SK-N-SH treated with all-trans-retinoic acid at 6 μM for 48 hours (cell line): Measurements from ENCODE around the gene LHFPL6.

Experiments used
- ATAC-seq: fragments of 200-7000 bp; cut with Tn5 transposase; 3 replicates; pipeline ENCODE4 v1.9.1; 2020; ENCODE audit warnings: mild to moderate bottlenecking, moderate library complexity
- ARNTL ChIP-seq: fragments of 450-650 bp; formaldehyde crosslinking; IDR thresholded peaks from 2 replicates; pipeline ENCODE4 v1.5.0; 2020; ENCODE audit warnings: low read depth, mild to moderate bottlenecking, moderate library complexity, borderline replicate concordance
- BACH2 ChIP-seq: fragments of 250-450 bp; sonication (Bioruptor Pico); IDR thresholded peaks from 2 replicates; pipeline ENCODE4 v1.9.0; 2021; ENCODE audit warnings: mild to moderate bottlenecking, borderline replicate concordance
- CSDC2 ChIP-seq: fragments of 250-450 bp; sonication (Bioruptor Pico); IDR thresholded peaks from 2 replicates; pipeline ENCODE4 v1.5.0; 2020; ENCODE audit warnings: mild to moderate bottlenecking, moderate library complexity
- ESRRG ChIP-seq: fragments of 250-450 bp; sonication (Bioruptor Pico); IDR thresholded peaks from 2 replicates; pipeline ENCODE4 v1.6.1; 2021; ENCODE audit warnings: mild to moderate bottlenecking
- GLIS3 ChIP-seq: fragments of 250-450 bp; sonication (Bioruptor Pico); IDR thresholded peaks from 2 replicates; pipeline ENCODE4 v1.5.0; 2020; ENCODE audit warnings: mild to moderate bottlenecking, moderate library complexity
- ISL1 ChIP-seq: fragments of 250-450 bp; sonication (Bioruptor Pico); IDR thresholded peaks from 2 replicates; pipeline ENCODE4 v2.1.2; 2022; ENCODE audit warnings: mild to moderate bottlenecking, moderate library complexity
- PPARA ChIP-seq: fragments of 250-450 bp; sonication (Bioruptor Pico); IDR thresholded peaks from 2 replicates; pipeline ENCODE4 v1.5.0; 2020; ENCODE audit warnings: mild to moderate bottlenecking, borderline replicate concordance
- RARB ChIP-seq: fragments of 250-450 bp; sonication (Bioruptor Pico); IDR thresholded peaks from 2 replicates; pipeline ENCODE4 v1.8.0; 2021; ENCODE audit warnings: mild to moderate bottlenecking, moderate library complexity
- SNAI2 ChIP-seq: fragments of 250-450 bp; sonication (Bioruptor Pico); IDR thresholded peaks from 2 replicates; pipeline ENCODE4 v1.5.0; 2020; ENCODE audit warnings: mild to moderate bottlenecking, moderate library complexity
- TCF4 ChIP-seq: fragments of 250-450 bp; sonication (Bioruptor Pico); IDR thresholded peaks from 2 replicates; pipeline ENCODE4 v1.8.0; 2021; ENCODE audit warnings: mild to moderate bottlenecking, moderate library complexity, borderline replicate concordance
- TOX ChIP-seq: fragments of 250-450 bp; sonication (Bioruptor Pico); IDR thresholded peaks from 2 replicates; pipeline ENCODE4 v1.8.0; 2021; ENCODE audit warnings: mild to moderate bottlenecking, moderate library complexity, borderline replicate concordance
- ZC3H10 ChIP-seq: fragments of 250-450 bp; sonication (Bioruptor Pico); IDR thresholded peaks from 2 replicates; pipeline ENCODE4 v1.5.1; 2021; ENCODE audit warnings: mild to moderate bottlenecking, moderate library complexity
- ZFP3 ChIP-seq: fragments of 250-450 bp; sonication (Bioruptor Pico); IDR thresholded peaks from 2 replicates; pipeline ENCODE4 v1.5.0; 2020; ENCODE audit warnings: mild to moderate bottlenecking, moderate library complexity
- ZFP30 ChIP-seq: fragments of 450-650 bp; formaldehyde crosslinking; IDR thresholded peaks from 2 replicates; pipeline ENCODE4 v1.5.0; 2022; ENCODE audit warnings: mild to moderate bottlenecking, moderate library complexity
- ZNF565 ChIP-seq: fragments of 450-650 bp; formaldehyde crosslinking; conservative IDR thresholded peaks from 2 replicates; pipeline ENCODE4 v1.5.0; 2020; ENCODE audit warnings: low read depth, mild to moderate bottlenecking, moderate library complexity
- ZNF70 ChIP-seq: fragments of 450-650 bp; formaldehyde crosslinking; IDR thresholded peaks from 2 replicates; pipeline ENCODE4 v1.5.0; 2020; ENCODE audit warnings: mild to moderate bottlenecking, moderate library complexity
- ZNF8 ChIP-seq: fragments of 450-650 bp; formaldehyde crosslinking; IDR thresholded peaks from 2 replicates; pipeline ENCODE4 v1.5.0; 2020; ENCODE audit warnings: mild to moderate bottlenecking, moderate library complexity
- TF ChIP-seq, protein P1 (sequence below): fragments of 250-450 bp; sonication (Bioruptor Pico); IDR thresholded peaks from 2 replicates; pipeline ENCODE4 v1.5.1; 2021; ENCODE audit warnings: mild to moderate bottlenecking, moderate library complexity
- TF ChIP-seq, protein P2 (sequence below): fragments of 250-450 bp; sonication (Bioruptor Pico); IDR thresholded peaks from 2 replicates; pipeline ENCODE4 v1.8.0; 2020; ENCODE audit warnings: mild to moderate bottlenecking, moderate library complexity, borderline replicate concordance
- TF ChIP-seq, protein P3 (sequence below): fragments of 250-450 bp; sonication (Bioruptor Pico); IDR thresholded peaks from 2 replicates; pipeline ENCODE4 v1.5.0; 2020; ENCODE audit warnings: mild to moderate bottlenecking, moderate library complexity
- TF ChIP-seq, protein P4 (sequence below): fragments of 250-450 bp; sonication (Bioruptor Pico); IDR thresholded peaks from 2 replicates; pipeline ENCODE4 v1.5.1; 2020; ENCODE audit warnings: low read depth, mild to moderate bottlenecking, moderate library complexity
- TF ChIP-seq, protein P5 (sequence below): fragments of 250-450 bp; sonication (Bioruptor Pico); IDR thresholded peaks from 2 replicates; pipeline ENCODE4 v1.8.0; 2021; ENCODE audit warnings: low read depth, mild to moderate bottlenecking, moderate library complexity, borderline replicate concordance

Gene LHFPL6

DNA sequence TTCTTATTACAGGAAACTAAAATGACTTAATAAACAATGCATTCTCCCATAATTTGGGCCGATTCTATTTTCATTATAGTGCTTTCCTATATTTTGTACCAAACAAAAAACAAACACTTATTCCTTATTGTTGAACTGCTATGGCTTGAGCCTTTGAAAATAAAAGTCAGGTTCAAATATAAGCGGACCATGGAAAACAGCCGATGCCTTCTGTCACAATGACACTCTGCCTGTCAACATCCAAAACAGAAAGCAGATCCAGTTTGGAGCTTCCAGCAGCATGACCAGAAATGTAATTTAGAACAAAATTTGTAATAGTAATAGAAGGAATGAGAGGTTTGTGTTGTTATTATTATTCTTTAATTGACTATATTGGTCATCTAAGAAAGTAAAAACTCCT, 194.5 kb downstream of the LHFPL6 start:
- TF ChIP-seq CSDC2 (CRISPR knock-in tag), result no peak
- TF ChIP-seq GLIS3, result no peak
- no peak for TF ChIP-seq SNAI2 (CRISPR knock-in tag)
- TF ChIP-seq, protein P1, sequence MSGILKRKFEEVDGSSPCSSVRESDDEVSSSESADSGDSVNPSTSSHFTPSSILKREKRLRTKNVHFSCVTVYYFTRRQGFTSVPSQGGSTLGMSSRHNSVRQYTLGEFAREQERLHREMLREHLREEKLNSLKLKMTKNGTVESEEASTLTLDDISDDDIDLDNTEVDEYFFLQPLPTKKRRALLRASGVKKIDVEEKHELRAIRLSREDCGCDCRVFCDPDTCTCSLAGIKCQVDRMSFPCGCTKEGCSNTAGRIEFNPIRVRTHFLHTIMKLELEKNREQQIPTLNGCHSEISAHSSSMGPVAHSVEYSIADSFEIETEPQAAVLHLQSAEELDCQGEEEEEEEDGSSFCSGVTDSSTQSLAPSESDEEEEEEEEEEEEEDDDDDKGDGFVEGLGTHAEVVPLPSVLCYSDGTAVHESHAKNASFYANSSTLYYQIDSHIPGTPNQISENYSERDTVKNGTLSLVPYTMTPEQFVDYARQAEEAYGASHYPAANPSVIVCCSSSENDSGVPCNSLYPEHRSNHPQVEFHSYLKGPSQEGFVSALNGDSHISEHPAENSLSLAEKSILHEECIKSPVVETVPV (CRISPR knock-in tag), result no peak
- no peak for TF ChIP-seq BACH2
- no peak for TF ChIP-seq ZFP3 (CRISPR knock-in tag)
- TF ChIP-seq, protein P2, sequence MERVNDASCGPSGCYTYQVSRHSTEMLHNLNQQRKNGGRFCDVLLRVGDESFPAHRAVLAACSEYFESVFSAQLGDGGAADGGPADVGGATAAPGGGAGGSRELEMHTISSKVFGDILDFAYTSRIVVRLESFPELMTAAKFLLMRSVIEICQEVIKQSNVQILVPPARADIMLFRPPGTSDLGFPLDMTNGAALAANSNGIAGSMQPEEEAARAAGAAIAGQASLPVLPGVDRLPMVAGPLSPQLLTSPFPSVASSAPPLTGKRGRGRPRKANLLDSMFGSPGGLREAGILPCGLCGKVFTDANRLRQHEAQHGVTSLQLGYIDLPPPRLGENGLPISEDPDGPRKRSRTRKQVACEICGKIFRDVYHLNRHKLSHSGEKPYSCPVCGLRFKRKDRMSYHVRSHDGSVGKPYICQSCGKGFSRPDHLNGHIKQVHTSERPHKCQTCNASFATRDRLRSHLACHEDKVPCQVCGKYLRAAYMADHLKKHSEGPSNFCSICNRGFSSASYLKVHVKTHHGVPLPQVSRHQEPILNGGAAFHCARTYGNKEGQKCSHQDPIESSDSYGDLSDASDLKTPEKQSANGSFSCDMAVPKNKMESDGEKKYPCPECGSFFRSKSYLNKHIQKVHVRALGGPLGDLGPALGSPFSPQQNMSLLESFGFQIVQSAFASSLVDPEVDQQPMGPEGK (CRISPR knock-in tag), result no peak
- TF ChIP-seq, protein P3, sequence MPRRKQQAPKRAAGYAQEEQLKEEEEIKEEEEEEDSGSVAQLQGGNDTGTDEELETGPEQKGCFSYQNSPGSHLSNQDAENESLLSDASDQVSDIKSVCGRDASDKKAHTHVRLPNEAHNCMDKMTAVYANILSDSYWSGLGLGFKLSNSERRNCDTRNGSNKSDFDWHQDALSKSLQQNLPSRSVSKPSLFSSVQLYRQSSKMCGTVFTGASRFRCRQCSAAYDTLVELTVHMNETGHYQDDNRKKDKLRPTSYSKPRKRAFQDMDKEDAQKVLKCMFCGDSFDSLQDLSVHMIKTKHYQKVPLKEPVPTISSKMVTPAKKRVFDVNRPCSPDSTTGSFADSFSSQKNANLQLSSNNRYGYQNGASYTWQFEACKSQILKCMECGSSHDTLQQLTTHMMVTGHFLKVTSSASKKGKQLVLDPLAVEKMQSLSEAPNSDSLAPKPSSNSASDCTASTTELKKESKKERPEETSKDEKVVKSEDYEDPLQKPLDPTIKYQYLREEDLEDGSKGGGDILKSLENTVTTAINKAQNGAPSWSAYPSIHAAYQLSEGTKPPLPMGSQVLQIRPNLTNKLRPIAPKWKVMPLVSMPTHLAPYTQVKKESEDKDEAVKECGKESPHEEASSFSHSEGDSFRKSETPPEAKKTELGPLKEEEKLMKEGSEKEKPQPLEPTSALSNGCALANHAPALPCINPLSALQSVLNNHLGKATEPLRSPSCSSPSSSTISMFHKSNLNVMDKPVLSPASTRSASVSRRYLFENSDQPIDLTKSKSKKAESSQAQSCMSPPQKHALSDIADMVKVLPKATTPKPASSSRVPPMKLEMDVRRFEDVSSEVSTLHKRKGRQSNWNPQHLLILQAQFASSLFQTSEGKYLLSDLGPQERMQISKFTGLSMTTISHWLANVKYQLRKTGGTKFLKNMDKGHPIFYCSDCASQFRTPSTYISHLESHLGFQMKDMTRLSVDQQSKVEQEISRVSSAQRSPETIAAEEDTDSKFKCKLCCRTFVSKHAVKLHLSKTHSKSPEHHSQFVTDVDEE (CRISPR knock-in tag), result no peak
- no peak for TF ChIP-seq PPARA (CRISPR knock-in tag)
- TF ChIP-seq, protein P4, sequence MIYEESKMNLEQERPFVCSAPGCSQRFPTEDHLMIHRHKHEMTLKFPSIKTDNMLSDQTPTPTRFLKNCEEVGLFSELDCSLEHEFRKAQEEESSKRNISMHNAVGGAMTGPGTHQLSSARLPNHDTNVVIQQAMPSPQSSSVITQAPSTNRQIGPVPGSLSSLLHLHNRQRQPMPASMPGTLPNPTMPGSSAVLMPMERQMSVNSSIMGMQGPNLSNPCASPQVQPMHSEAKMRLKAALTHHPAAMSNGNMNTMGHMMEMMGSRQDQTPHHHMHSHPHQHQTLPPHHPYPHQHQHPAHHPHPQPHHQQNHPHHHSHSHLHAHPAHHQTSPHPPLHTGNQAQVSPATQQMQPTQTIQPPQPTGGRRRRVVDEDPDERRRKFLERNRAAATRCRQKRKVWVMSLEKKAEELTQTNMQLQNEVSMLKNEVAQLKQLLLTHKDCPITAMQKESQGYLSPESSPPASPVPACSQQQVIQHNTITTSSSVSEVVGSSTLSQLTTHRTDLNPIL (CRISPR knock-in tag), result no peak
- TF ChIP-seq, protein P5, sequence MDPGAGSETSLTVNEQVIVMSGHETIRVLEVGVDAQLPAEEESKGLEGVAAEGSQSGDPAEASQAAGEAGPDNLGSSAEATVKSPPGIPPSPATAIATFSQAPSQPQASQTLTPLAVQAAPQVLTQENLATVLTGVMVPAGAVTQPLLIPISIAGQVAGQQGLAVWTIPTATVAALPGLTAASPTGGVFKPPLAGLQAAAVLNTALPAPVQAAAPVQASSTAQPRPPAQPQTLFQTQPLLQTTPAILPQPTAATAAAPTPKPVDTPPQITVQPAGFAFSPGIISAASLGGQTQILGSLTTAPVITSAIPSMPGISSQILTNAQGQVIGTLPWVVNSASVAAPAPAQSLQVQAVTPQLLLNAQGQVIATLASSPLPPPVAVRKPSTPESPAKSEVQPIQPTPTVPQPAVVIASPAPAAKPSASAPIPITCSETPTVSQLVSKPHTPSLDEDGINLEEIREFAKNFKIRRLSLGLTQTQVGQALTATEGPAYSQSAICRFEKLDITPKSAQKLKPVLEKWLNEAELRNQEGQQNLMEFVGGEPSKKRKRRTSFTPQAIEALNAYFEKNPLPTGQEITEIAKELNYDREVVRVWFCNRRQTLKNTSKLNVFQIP, result no peak
- no peak for TF ChIP-seq TOX (CRISPR knock-in tag)
- no peak for TF ChIP-seq RARB
- TF ChIP-seq ESRRG (CRISPR knock-in tag), result no peak
- no peak for TF ChIP-seq ZNF8 (CRISPR knock-in tag)
- TF ChIP-seq ZNF70 (CRISPR knock-in tag), result no peak
- no peak for TF ChIP-seq ZNF565 (CRISPR knock-in tag)
- TF ChIP-seq TCF4 (CRISPR knock-in tag), result no peak
- TF ChIP-seq ZC3H10 (CRISPR knock-in tag), result no peak
- ATAC-seq, result no peak

DNA sequence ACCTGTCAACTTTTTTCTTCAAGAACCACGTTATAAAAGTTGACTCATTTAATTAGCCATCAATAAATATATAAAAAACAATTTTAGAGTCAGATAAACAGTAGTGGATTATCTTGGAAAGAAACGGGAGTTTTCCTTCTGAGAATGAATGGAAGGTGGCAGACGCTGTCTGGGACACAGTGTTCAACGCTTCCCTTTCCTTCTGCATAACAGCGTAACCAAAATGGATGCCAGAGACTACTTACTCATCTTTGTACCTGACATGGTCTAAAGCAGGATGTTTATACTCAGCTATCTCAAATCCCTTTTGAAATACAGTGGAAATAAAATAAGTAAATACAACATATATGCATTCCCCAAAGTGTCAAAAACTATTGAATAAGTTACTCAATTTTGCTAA, 195.2 kb downstream of the LHFPL6 start:
- TF ChIP-seq SNAI2 (CRISPR knock-in tag) (no peak), GLIS3 (no peak), ZNF565 (CRISPR knock-in tag) (no peak), ISL1 (CRISPR knock-in tag) (no peak), TCF4 (CRISPR knock-in tag) (no peak), ESRRG (CRISPR knock-in tag) (no peak), RARB (no peak), TOX (CRISPR knock-in tag) (no peak), ZFP3 (CRISPR knock-in tag) (no peak), ZNF8 (CRISPR knock-in tag) (no peak)
- no peak for ATAC-seq

DNA sequence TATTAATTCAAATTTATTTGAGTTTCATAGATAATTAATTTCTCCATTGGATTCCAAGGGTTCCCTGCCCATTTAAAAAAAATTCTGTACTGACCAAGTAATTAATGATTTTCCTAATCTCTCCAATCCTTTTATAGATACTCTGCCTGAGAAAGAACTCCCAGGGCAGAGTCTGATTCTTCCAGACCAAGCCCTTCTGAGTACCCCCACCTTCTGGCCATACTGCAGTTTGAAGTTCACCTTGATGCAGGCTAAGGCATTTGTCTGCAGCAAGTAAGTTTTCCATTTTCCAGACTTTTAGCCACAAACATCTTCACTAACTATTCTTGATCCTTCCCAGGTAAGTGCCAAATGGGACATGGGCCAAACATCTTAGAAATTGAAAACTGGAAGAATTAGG, 195.9 kb downstream of the LHFPL6 start:
- ATAC-seq, result no peak

More for the DNA sequence above, 195.9 kb downstream of the LHFPL6 start:
- TF ChIP-seq CSDC2 (CRISPR knock-in tag) (no peak), GLIS3 (no peak), ZNF8 (CRISPR knock-in tag) (no peak), SNAI2 (CRISPR knock-in tag) (no peak), RARB (no peak), BACH2 (no peak), TCF4 (CRISPR knock-in tag) (no peak), ARNTL (CRISPR knock-in tag) (no peak), PPARA (CRISPR knock-in tag) (no peak), ZC3H10 (CRISPR knock-in tag) (no peak), ISL1 (CRISPR knock-in tag) (no peak), ZNF565 (CRISPR knock-in tag) (no peak), ZFP30 (CRISPR knock-in tag) (no peak), TOX (CRISPR knock-in tag) (no peak), ESRRG (CRISPR knock-in tag) (no peak)
- TF ChIP-seq, protein P4 (CRISPR knock-in tag), result no peak
- TF ChIP-seq, protein P1 (CRISPR knock-in tag), result no peak
- TF ChIP-seq, protein P2 (CRISPR knock-in tag), result no peak
